ENCODE data around the gene ALG13.
A peak's percentile ranks its signal among the peaks of the same experiment; 100 is the strongest.

ALG13 gene

GRCh38 chrX:111695297-111695880 is 14.4 kb downstream of the ALG13 start:
- TF ChIP-seq, protein P1, sequence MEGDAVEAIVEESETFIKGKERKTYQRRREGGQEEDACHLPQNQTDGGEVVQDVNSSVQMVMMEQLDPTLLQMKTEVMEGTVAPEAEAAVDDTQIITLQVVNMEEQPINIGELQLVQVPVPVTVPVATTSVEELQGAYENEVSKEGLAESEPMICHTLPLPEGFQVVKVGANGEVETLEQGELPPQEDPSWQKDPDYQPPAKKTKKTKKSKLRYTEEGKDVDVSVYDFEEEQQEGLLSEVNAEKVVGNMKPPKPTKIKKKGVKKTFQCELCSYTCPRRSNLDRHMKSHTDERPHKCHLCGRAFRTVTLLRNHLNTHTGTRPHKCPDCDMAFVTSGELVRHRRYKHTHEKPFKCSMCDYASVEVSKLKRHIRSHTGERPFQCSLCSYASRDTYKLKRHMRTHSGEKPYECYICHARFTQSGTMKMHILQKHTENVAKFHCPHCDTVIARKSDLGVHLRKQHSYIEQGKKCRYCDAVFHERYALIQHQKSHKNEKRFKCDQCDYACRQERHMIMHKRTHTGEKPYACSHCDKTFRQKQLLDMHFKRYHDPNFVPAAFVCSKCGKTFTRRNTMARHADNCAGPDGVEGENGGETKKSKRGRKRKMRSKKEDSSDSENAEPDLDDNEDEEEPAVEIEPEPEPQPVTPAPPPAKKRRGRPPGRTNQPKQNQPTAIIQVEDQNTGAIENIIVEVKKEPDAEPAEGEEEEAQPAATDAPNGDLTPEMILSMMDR (conservative IDR thresholded peaks at IDR 0.05) = no peak

GRCh38 chrX:111719426-111720210 is 38.6 kb downstream of the ALG13 start:
- H3K27ac ChIP-seq = no peak overlapping the region
- TF ChIP-seq, protein P1 (conservative IDR thresholded peaks at IDR 0.05) = peak; percentile 50

More at GRCh38 chrX:111695297-111695880, 14.4 kb downstream of the ALG13 start:
- no peak overlapping the region for H3K27ac ChIP-seq

- H3K27ac ChIP-seq = no peak overlapping the region
- TF ChIP-seq, protein P1 (conservative IDR thresholded peaks at IDR 0.05) = no peak
These were observed 47.1 kb downstream of the ALG13 start for GRCh38 chrX:111728096-111728495.

- TF ChIP-seq, protein P1 (conservative IDR thresholded peaks at IDR 0.05) = no peak
- no peak overlapping the region for H3K27ac ChIP-seq
These were observed 50.4 kb downstream of the ALG13 start for GRCh38 chrX:111731351-111731750.

DNA sequence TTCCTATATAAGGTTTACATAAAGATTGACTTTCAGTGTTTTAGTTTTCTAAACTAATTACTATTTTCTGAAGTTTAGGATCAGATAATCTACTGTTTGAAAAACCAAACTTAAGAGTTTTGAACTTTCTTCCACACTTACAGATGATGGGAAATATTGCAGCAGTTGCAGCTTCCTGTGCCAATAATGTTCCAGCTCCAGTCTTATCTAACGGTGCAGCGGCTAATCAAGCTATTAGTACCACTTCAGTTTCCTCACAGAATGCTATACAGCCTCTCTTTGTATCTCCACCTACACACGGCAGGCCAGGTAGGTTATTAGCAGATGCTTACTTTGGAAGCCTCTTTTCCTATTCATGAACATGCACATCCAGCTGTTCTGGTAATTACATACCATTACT is 55.6 kb downstream of the ALG13 start:
- H3K27ac ChIP-seq = no peak overlapping the region
- TF ChIP-seq, protein P1 (conservative IDR thresholded peaks at IDR 0.05) = no peak

- TF ChIP-seq, protein P1 (conservative IDR thresholded peaks at IDR 0.05) = no peak
These were observed 61.0 kb downstream of the ALG13 start for GRCh38 chrX:111742018-111742417.

DNA sequence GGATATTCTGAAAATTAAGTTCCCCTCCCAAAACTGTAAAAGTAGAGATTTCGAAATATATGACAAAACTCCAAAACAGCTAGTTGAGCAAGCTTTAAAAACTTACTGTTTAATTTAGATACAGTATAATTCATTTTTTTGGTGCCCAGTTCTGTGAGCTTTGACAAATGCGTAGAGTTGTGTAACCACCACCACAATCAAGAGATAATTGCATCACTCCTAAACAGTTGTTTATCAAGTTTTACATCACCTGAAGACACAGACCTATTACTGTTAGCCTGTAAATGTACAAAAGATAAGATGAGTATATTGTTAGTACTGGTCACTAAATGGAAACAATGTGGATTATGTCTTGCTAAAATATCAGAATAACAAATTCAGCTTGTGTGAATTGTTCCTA is 62.3 kb downstream of the ALG13 start:
- no peak overlapping the region for H3K27ac ChIP-seq
- TF ChIP-seq, protein P1 (conservative IDR thresholded peaks at IDR 0.05) = no peak

More at GRCh38 chrX:111742018-111742417, 61.0 kb downstream of the ALG13 start:
- no peak overlapping the region for H3K27ac ChIP-seq

Measured in VCaP (cell line).